DMS53 (cell line): ENCODE results near the gene KRCC1.
"Not testable (repeated sequence)": the region's sequence is repeated elsewhere in the genome, so short reads cannot be mapped to it uniquely, and the experiment has no call there.

Experiments used
- DNase-seq: peaks from one replicate; lab custom pipeline; 2025; lab: John Stamatoyannopoulos, UW

The KRCC1 gene

GRCh38 chr2:88002359-88002707, 53.2 kb downstream of the KRCC1 start:
- no peak for DNase-seq

GRCh38 chr2:88000474-88000873, 55.1 kb downstream of the KRCC1 start:
- DNase-seq: not testable (repeated sequence)

- DNase-seq: no peak
Observed at GRCh38 chr2:87996570-87996969, 59.0 kb downstream of the KRCC1 start.

GRCh38 chr2:87995756-87996155, 59.8 kb downstream of the KRCC1 start:
- no peak for DNase-seq

GRCh38 chr2:87994304-87994850, 61.2 kb downstream of the KRCC1 start:
- DNase-seq: not testable (repeated sequence)

- not testable (repeated sequence) for DNase-seq
Observed at GRCh38 chr2:87992569-87992968, 63.0 kb downstream of the KRCC1 start.

GRCh38 chr2:87987473-87987872, 68.1 kb downstream of the KRCC1 start:
- not testable (repeated sequence) for DNase-seq

GRCh38 chr2:87985902-87986301, 69.7 kb downstream of the KRCC1 start:
- DNase-seq: not testable (repeated sequence)

- not testable (repeated sequence) for DNase-seq
Observed at GRCh38 chr2:87981182-87981581, 74.4 kb downstream of the KRCC1 start.
